ENCODE measurements around the gene UBAP2. TPM values are rescaled to one million over a fixed set of nuclear protein-coding genes. Genes with fewer than 3 reads are reported as not detected.
"Not testable (repeated sequence)": the region's sequence is repeated elsewhere in the genome, so short reads cannot be mapped to it uniquely, and the experiment has no call there.

UBAP2 gene
- total and polyA plus RNA-seq, 2 donors (not counting 3 experiments of a cell fraction or from before 2014, with no cell fraction given) = 43.2 to 55.8 TPM

DNA sequence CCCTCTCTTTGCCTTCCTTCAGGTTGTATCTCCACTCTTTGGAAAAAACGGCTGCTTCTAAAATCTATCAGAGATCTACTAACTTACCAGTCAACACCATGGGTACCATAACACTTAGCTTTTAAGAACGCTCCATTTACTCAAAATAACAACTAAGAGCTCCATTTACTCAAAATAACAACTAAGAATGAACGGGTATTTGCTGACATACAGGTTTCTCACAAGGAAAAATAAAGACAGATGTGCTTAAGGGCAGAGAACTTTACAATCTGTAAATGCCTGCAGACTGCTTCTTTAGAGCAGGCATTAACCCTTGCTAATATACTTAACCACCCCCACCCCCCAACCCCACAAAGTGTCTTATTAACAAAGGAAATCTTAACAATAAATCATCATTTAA lies 2.8 kb downstream of the UBAP2 start:
- POLR2A ChIA-PET = interaction anchor here (0.6 kb wide), 1 partner anchor 29 kb away, joined by 3 read pairs; no protein-coding TSS in a partner anchor
- dilution Hi-C loops (cut with MboI; ENCODE audit: extremely low pct_ligation_motif_present, low sequenced_read_pairs) = no loop called here
- Histone ChIP-seq H3K9me1 (replicated peaks; ENCODE audit: control insufficient read depth, extremely low read depth, insufficient read depth, low read length) (no peaks in the 10 kb centered on the region), H3K9me3 (replicated peaks; ENCODE audit: control insufficient read depth, insufficient read depth, low read length) (no peaks in the 10 kb centered on the region), H3K4me1 (ENCODE audit: control insufficient read depth, extremely low read depth, insufficient read depth, low read length) (peaks cover 22% of the 10 kb centered on the region), H2AFZ (ENCODE audit: low read depth, low read length) (no peak overlapping the region), H3K9ac (replicated peaks; ENCODE audit: extremely low read depth, insufficient read depth, low read length) (no peak overlapping the region), H3K79me2 (ENCODE audit: control insufficient read depth, insufficient read depth, low read length) (peaks cover 72% of the 10 kb centered on the region), H3K4me2 (ENCODE audit: insufficient read depth, low read length) (no peak overlapping the region), H3K27ac (ENCODE audit: insufficient read depth, low read depth, low read length) (no peak overlapping the region), H3K36me3 (ENCODE audit: control insufficient read depth in 2 of 2, extremely low read depth in 1 of 2, insufficient read depth in 2 of 2, low read length in 2 of 2) (peaks cover 0 to 3% of the 10 kb centered on the region in 2 experiments), H4K20me1 (replicated peaks; ENCODE audit: control insufficient read depth, extremely low read depth, insufficient read depth, low read length) (peaks cover 3% of the 10 kb centered on the region), H3K4me3 (replicated peaks in 1 of 3; ENCODE audit: insufficient read depth in 1 of 3, low read depth in 1 of 3, low read length in 3 of 3) (no peak overlapping the region), H3K27me3 (ENCODE audit: control insufficient read depth in 2 of 2, insufficient read depth in 2 of 2, low read length in 2 of 2) (no peaks in the 10 kb centered on the region)
- DNase-seq (ENCODE audit: low read depth, low spot score) (no peak), FAIRE-seq (no peak)
- no peak for TF ChIP-seq POLR2AphosphoS5 (IDR thresholded peaks at IDR 0.05; ENCODE audit: insufficient read depth, low read depth, low read length)
- no peak for TF ChIP-seq POLR2A (IDR thresholded peaks at IDR 0.05; ENCODE audit: low read depth, low read length)
- TF ChIP-seq FOS (IDR thresholded peaks at IDR 0.05; ENCODE audit: borderline replicate concordance, insufficient read depth, low read length) = no peak
- TF ChIP-seq GATA2 (IDR thresholded peaks at IDR 0.05; ENCODE audit: insufficient read depth, insufficient read length, low read depth, low read length) = no peak
- TF ChIP-seq, protein P1, sequence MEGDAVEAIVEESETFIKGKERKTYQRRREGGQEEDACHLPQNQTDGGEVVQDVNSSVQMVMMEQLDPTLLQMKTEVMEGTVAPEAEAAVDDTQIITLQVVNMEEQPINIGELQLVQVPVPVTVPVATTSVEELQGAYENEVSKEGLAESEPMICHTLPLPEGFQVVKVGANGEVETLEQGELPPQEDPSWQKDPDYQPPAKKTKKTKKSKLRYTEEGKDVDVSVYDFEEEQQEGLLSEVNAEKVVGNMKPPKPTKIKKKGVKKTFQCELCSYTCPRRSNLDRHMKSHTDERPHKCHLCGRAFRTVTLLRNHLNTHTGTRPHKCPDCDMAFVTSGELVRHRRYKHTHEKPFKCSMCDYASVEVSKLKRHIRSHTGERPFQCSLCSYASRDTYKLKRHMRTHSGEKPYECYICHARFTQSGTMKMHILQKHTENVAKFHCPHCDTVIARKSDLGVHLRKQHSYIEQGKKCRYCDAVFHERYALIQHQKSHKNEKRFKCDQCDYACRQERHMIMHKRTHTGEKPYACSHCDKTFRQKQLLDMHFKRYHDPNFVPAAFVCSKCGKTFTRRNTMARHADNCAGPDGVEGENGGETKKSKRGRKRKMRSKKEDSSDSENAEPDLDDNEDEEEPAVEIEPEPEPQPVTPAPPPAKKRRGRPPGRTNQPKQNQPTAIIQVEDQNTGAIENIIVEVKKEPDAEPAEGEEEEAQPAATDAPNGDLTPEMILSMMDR (IDR thresholded peaks at IDR 0.05; ENCODE audit: extremely low read depth in 1 of 2, insufficient read depth in 1 of 2, low read depth in 1 of 2, low read length in 2 of 2) = no peak
- TF ChIP-seq, protein P2, sequence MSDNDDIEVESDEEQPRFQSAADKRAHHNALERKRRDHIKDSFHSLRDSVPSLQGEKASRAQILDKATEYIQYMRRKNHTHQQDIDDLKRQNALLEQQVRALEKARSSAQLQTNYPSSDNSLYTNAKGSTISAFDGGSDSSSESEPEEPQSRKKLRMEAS (IDR thresholded peaks at IDR 0.05; ENCODE audit: insufficient read depth, insufficient read length) = no peak
- no peak for TF ChIP-seq MYC (IDR thresholded peaks at IDR 0.05; ENCODE audit: low read depth, low read length)
- no peak for TF ChIP-seq EZH2 (IDR thresholded peaks at IDR 0.05; ENCODE audit: borderline replicate concordance, low read depth, low read length, severe bottlenecking)
- TF ChIP-seq JUN (IDR thresholded peaks at IDR 0.05; ENCODE audit: borderline replicate concordance, insufficient read depth, insufficient read length, low read depth) = no peak
- CTCF ChIA-PET = no interaction called here
- intact Hi-C loops (cut with micrococcal nuclease) = loop anchor here (10.0 kb wide), 1 partner anchor 231 kb away; the partner anchor contains the start of gene UBE2R2
- no TSS peak for BruUV-seq (replicated peaks)

DNA sequence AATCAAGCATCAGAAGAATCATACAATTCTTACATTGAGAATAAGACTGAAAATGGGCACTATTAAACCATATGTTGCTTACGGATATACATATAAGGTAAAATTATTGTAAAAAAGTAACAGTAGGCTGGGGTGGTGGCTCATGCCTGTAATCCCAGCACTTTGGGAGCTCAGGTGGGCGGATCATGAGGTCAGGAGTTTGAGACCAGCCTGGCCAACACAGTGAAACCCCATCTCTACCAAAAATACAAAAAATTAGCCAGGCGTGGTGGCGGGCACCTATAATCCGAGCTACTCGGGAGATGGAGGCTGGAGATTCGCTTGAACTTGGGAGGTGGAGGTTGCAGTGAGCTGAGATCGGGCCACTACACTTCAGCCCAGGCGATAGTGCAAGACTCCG lies 6.6 kb downstream of the UBAP2 start:
- BruUV-seq (replicated peaks); dilution Hi-C loops (cut with MboI; ENCODE audit: extremely low pct_ligation_motif_present, low sequenced_read_pairs); H3K9me3 ChIP-seq (replicated peaks; ENCODE audit: control insufficient read depth, insufficient read depth, low read length); H3K27me3 ChIP-seq (ENCODE audit: control insufficient read depth in 2 of 2, insufficient read depth in 2 of 2, low read length in 2 of 2); H3K4me3 ChIP-seq (replicated peaks in 1 of 3; ENCODE audit: insufficient read depth in 1 of 3, low read depth in 1 of 3, low read length in 3 of 3); POLR2A ChIA-PET; H3K27ac ChIP-seq (ENCODE audit: insufficient read depth, low read depth, low read length); H3K36me3 ChIP-seq (ENCODE audit: control insufficient read depth in 2 of 2, extremely low read depth in 1 of 2, insufficient read depth in 2 of 2, low read length in 2 of 2); H3K9me1 ChIP-seq (replicated peaks; ENCODE audit: control insufficient read depth, extremely low read depth, insufficient read depth, low read length); H4K20me1 ChIP-seq (replicated peaks; ENCODE audit: control insufficient read depth, extremely low read depth, insufficient read depth, low read length); FAIRE-seq; DNase-seq (ENCODE audit: low read depth, low spot score); H3K4me2 ChIP-seq (ENCODE audit: insufficient read depth, low read length); H3K4me1 ChIP-seq (ENCODE audit: control insufficient read depth, extremely low read depth, insufficient read depth, low read length); H3K9ac ChIP-seq (replicated peaks; ENCODE audit: extremely low read depth, insufficient read depth, low read length); H2AFZ ChIP-seq (ENCODE audit: low read depth, low read length): not testable (repeated sequence)
- H3K79me2 ChIP-seq (ENCODE audit: control insufficient read depth, insufficient read depth, low read length) = peaks cover 82% of the 10 kb centered on the region
- intact Hi-C loops (cut with micrococcal nuclease) = loop anchor here (10.0 kb wide), 1 partner anchor 227 kb away; the partner anchor contains the start of gene UBE2R2
- CTCF ChIA-PET = interaction anchor here (1.9 to 2.3 kb wide), 2 partner anchors 11 to 32 kb away, joined by 8 read pairs; no protein-coding TSS in a partner anchor

DNA sequence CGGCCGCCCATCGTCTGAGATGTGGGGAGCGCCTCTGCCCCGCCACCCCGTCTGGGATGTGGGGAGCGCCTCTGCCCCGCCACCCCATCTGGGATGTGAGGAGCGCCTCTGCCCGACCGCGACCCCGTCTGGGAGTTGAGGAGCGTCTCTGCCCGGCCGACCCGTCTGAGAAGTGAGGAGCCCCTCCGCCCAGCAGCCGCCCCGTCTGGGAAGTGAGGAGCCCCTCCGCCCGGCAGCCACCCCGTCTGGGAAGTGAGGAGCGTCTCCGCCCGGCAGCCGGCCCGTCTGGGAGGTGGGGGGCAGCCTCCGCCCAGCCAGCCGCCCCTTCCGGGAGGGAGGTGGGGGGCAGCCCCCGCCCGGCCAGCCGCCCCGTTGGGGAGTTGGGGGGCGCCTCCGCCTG lies 9.8 kb downstream of the UBAP2 start:
- dilution Hi-C loops (cut with MboI; ENCODE audit: extremely low pct_ligation_motif_present, low sequenced_read_pairs); CTCF ChIA-PET; H2AFZ ChIP-seq (ENCODE audit: low read depth, low read length); H3K4me1 ChIP-seq (ENCODE audit: control insufficient read depth, extremely low read depth, insufficient read depth, low read length); intact Hi-C loops (cut with micrococcal nuclease); FAIRE-seq; H3K9ac ChIP-seq (replicated peaks; ENCODE audit: extremely low read depth, insufficient read depth, low read length); H3K27me3 ChIP-seq (ENCODE audit: control insufficient read depth in 2 of 2, insufficient read depth in 2 of 2, low read length in 2 of 2); H3K36me3 ChIP-seq (ENCODE audit: control insufficient read depth in 2 of 2, extremely low read depth in 1 of 2, insufficient read depth in 2 of 2, low read length in 2 of 2); BruUV-seq (replicated peaks); H4K20me1 ChIP-seq (replicated peaks; ENCODE audit: control insufficient read depth, extremely low read depth, insufficient read depth, low read length); H3K9me3 ChIP-seq (replicated peaks; ENCODE audit: control insufficient read depth, insufficient read depth, low read length); DNase-seq (ENCODE audit: low read depth, low spot score); POLR2A ChIA-PET; H3K4me3 ChIP-seq (replicated peaks in 1 of 3; ENCODE audit: insufficient read depth in 1 of 3, low read depth in 1 of 3, low read length in 3 of 3); H3K27ac ChIP-seq (ENCODE audit: insufficient read depth, low read depth, low read length); H3K9me1 ChIP-seq (replicated peaks; ENCODE audit: control insufficient read depth, extremely low read depth, insufficient read depth, low read length); H3K4me2 ChIP-seq (ENCODE audit: insufficient read depth, low read length): not testable (repeated sequence)
- H3K79me2 ChIP-seq (ENCODE audit: control insufficient read depth, insufficient read depth, low read length) = peaks cover 80% of the 10 kb centered on the region

All from endothelial cell of umbilical vein (primary cell).